ENCODE measurements around the gene CD276.
"Not testable (repeated sequence)": the region's sequence is repeated elsewhere in the genome, so short reads cannot be mapped to it uniquely, and the experiment has no call there.

DNA sequence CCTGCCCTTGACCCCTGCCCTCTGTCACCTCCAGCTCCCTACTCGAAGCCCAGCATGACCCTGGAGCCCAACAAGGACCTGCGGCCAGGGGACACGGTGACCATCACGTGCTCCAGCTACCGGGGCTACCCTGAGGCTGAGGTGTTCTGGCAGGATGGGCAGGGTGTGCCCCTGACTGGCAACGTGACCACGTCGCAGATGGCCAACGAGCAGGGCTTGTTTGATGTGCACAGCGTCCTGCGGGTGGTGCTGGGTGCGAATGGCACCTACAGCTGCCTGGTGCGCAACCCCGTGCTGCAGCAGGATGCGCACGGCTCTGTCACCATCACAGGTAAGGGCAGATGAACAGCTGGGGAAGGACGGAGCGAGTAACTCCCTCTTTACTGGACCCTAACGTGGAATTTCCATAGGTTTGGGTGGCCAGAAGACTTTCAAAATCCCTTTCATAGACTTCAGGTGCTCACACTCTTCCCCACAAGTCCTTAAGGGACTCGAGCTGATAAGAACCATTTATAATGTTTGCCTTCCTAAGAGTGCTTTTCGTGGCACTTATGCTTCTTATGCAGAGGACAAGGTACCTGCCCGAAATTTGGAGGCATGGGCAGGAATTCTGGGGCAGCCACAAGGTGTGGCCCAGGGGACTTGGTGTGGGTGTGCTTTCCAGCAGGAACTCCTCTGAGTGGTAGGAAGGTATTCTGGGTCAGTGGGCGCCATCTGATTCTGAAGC lies 20.1 kb downstream of the CD276 start:
- TF ChIP-seq, protein P1, sequence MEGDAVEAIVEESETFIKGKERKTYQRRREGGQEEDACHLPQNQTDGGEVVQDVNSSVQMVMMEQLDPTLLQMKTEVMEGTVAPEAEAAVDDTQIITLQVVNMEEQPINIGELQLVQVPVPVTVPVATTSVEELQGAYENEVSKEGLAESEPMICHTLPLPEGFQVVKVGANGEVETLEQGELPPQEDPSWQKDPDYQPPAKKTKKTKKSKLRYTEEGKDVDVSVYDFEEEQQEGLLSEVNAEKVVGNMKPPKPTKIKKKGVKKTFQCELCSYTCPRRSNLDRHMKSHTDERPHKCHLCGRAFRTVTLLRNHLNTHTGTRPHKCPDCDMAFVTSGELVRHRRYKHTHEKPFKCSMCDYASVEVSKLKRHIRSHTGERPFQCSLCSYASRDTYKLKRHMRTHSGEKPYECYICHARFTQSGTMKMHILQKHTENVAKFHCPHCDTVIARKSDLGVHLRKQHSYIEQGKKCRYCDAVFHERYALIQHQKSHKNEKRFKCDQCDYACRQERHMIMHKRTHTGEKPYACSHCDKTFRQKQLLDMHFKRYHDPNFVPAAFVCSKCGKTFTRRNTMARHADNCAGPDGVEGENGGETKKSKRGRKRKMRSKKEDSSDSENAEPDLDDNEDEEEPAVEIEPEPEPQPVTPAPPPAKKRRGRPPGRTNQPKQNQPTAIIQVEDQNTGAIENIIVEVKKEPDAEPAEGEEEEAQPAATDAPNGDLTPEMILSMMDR (IDR thresholded peaks at IDR 0.05), result not testable (repeated sequence)
- not testable (repeated sequence) for TF ChIP-seq POLR2A (IDR thresholded peaks at IDR 0.05)
